22Rv1 (cell line): ENCODE measurements around the gene RFESD.

Source experiments
- CTCF ChIP-seq: fragments of 450-650 bp; IDR thresholded peaks from 2 replicates; pipeline ENCODE4 v1.5.1; 2017; ENCODE audit warnings: mild to moderate bottlenecking
- ZFX ChIP-seq: fragments of 450-650 bp; IDR thresholded peaks from 2 replicates; pipeline ENCODE4 v1.6.1; 2017; ENCODE audit warnings: antibody characterized with exemption, borderline replicate concordance

- TF ChIP-seq CTCF (no peak), ZFX (no peak)
Observed at GRCh38 chr5:95670568-95670967, 24.0 kb downstream of the RFESD start.
